HG02970 (cell line): Measurements from ENCODE around the gene CENPP.

Experiments
- ATAC-seq: cut with Tn5 transposase; IDR thresholded peaks from one replicate; pipeline ENCODE4 v1.9.1; 2021; ENCODE audit warnings: mild to moderate bottlenecking, moderate library complexity, moderate number of reproducible peaks; ENCODE audit not compliant: unreplicated experiment, low FRiP score

Gene CENPP

DNA sequence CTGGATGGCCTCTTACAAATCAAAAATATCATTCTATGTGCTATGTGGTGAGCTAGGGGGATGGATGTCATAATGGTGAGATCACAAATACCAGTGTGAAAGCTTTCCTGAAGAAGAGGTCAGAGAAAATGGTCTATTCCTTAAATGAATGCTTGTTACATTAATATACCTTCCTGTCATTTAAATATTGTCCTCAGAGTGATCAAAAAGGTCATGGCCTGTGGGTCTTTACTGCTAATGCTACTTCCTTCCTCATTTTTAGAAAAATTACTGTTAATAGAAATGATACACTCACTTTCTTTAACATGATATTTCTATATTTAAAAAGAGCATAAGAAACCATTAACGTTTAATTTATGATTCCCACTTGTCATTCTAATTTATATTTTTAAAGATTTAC is 88.8 kb downstream of the CENPP start:
- no peak for ATAC-seq

DNA sequence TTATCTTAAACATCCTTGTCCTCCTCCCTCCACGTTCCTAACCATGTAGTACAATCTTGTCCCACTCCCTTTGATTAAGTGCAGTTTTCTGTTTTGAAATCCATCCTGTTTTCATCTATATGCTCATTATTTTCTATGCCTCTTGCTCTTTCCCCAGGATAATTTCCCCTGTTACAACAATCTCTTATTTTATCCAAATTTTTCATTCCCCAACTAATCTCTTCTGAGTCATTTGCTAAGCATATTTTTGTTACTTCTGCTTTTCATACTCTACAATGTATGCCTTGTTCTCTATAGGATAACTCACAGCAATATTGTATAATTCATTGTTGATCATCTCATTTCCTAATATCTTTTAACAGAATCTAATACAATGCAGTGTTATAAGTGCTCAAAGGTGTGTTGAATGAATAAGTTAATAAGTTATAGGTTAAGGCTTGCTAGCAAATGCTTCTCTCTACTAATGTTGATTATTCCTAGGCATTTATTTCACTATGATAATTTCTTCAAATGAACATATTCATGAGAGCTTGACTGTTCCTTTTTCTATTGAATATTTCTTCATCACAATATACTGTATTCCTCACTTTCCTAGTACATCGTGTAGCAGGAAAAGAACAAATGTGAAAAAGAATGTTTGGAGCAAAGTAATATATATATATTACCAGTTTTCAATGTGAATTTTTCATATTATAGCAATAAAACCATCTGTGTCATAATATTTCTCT is 97.0 kb downstream of the CENPP start:
- ATAC-seq = no peak

GRCh38 chr9:92423612-92424011 is 97.9 kb downstream of the CENPP start:
- no peak for ATAC-seq

DNA sequence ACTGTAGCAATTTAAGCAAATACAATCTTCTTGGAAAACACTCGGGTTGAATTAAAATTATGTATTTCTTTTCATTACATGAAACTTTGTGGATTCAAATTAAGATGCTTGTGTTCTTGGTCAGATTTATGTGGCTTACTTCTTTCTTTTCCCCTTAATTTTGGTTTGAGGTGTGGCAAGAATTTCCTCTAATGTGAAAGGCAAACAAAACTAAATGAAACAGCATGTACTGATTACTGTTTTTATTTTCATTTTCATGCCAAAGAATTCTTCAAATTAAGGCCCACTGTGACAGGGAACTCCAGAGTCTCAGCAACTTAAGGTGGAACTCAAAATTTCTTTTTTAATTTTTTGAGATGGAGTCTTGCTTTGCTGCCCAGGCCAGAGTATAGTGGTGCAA is 98.6 kb downstream of the CENPP start, which contains the start of gene OMD:
TSS of gene OMD (minus strand) at position 132 of the 400 bp plus-strand sequence. CDS start 6,913 bp downstream, outside the sequence.
- ATAC-seq = no peak

DNA sequence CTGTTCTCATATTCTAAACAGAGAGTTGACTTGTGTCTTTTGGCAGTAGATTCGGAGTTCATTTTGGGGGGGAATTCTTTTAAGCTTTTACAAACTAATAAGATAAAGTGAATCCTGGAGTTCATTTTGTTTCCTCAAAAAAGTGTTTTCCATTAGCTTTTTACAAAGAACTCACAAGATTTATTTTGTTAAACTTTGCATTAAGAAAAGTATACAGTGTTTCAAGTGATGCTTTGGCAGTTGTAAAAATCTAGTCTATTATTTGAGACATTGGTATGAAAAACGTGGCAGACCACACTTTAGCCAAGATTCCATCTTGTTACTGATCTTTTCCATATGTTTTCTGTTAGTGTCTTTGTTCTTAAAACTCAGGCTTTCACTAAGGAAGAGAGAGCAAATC is 99.7 kb downstream of the CENPP start:
- ATAC-seq = no peak

DNA sequence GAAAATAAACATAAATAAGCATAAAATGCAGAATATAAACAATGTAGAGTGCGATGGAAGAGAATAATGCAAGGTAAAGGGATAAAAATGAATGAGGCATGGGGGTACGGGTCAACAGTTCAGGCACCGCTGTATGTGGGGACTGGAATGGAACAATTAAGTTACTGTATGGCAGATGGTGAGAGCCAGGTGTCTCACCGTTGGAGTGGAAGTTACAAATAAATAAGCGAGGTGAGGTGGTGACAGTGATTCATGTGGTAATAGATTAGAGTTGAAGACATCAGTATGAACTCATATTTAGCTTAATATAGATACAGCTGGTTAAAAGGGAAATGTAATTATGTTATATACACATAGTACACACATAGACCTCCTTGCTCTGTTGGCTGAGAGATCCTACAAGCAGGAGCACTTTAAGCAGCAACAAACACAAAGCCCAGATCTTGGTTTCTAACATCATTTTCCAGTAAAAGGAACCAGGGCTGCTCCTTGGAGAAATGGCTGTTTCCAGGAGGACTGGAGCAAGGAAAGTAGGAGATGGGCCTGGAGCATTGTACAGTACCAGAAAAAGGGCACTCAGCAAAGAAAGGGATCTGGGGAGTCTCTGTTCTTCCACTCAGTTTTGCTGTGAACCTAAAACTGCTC is 100.9 kb downstream of the CENPP start:
- ATAC-seq = no peak

DNA sequence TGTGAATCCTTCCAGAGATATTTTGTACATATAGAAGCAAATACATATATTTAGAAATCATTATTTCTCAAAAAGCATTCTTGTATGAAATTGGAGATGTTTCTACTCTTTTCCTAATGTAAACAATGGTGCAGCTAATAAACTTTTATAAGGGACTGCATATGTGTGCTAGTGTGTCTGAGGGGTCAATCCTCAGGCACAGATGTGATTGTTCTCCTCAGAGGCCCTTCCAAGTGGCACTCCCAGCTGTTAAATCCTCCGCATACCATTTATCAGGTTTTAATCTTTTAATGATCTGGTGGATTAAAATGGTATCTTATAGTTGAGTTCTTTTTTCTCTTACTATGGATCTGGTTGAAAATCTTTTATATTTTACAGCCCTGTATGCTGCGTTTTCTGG is 104.1 kb downstream of the CENPP start:
- no peak for ATAC-seq

DNA sequence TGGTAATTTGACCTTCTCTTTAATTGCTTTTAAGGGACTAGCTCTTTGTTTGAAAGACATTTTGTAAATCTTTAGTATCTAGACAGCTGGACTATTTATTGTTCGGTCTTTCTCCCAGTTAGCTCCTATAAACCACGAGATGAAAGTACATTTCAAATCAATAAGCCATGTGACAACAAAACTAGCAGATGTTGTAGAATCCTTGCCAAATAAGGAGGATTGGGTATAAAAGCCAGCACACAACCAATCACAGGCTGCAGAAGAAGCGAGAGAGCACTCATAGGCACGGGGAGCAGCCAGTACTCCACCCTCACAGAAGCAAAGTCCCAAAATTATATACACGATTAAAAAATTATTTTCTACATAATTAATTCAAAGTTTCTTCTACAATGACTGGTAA is 106.6 kb downstream of the CENPP start:
- ATAC-seq = no peak

DNA sequence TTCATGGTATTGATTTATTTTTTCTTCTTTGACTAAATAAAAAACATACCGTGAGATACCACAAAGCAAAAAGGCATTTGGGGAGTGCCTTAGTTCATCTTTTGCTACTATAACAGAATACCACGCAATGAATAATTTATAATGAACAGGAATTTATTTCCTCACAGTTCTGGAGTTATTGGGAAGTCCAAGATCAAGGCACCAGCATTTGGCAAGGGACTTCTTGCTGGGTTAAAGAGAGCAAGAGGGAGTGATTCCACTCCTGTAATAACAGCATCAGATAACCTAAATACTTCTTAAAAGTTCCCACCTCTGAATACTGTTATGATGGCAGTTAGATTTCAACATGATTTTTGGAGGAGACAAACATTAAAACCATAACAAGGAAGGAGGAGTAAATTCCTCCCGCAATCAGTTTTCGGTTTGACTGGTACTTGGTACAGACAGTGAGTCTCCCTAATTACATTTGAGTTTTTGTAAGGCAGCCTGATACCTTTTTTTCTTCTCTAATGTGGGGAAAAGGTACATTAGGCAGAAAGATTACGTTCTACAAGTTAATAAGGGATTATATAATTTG is 107.3 kb downstream of the CENPP start:
- ATAC-seq = no peak

DNA sequence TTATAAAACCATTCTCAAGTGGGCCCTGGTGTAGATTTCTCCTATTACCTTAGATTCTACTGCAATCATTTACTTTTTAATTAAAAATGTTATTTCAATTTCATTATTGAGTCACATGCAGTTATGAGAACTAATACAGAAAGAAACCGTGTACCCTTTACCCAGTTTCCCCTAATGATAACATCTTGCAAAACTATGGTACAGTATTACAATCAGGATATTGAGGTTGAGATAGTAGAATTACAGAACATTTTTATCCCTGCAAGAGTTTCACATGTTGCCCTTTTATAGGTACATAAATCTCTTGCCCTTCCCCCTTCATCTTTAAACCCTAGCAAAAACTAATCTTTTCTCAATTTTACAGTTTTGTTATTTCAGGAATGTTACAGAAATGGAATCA is 109.5 kb downstream of the CENPP start:
- no peak for ATAC-seq

DNA sequence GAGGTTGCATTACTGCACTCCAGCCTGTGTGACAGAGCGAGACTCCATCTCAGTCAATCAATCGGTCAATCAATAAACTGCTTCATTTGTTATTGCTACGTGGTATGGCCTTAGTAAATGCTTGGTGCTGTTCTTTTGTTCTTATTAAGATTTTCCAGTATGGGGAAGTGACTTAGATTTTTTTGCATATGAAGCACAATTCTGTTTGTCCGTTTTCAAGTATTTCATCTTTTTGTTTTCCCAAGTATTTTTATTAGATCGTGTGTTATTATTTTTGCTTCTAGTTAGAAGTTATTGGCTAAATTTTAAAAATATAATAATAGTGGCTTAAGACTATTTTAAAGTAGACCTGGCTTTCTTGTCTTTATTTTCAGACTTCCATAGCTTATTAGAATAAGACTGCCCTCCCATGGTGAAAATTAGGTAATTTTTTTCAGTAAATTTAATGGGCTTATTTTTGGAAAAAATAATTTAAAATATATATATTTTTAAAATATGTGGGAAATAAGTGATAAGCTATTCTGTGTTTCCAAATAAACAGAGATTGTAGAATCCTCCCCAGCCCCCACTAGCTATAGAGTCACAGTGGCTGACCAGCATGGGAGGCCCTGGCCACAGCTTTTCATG is 113.3 kb downstream of the CENPP start:
- no peak for ATAC-seq

DNA sequence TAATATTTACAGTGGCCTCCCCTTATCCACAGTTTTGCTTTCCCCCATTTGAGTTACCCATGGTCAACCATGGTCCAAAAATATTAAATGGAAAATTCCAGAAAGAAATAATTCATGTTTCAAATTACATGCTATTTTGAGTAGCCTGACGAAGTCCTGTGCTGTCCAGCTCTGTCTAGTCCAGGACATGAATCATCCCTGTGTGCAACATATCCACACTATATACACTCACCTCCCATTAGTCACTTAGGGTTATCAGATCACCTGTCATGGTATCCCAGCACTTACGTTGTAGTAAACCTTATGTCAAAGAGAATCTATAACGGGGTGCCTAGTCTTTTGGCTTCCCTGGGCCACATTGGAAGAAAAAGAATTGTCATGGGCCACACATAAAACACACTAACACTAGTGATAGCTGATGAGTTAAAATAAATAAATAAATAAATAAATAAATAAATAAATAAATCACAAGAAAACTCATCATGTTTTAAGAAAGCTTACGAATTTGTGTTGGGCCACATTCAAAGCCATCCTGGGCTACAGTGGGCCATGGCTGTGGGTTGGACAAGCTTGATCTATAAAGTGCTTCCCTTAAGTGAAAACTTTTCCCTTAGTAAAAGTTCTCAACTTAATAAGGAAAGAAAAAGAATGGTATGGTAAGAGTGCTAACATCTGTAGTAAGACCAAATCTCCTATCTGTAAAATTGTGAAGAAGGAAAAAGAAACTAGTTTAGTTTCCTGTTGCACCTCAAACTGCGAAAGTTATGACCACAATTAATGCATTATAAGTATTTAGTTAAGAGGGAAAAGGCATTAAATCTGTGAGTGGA is 114.4 kb downstream of the CENPP start:
- ATAC-seq = no peak

- ATAC-seq = no peak
Measured at GRCh38 chr9:92440751-92441046, 114.9 kb downstream of the CENPP start.

GRCh38 chr9:92444841-92445240 is 119.1 kb downstream of the CENPP start:
- ATAC-seq = no peak

DNA sequence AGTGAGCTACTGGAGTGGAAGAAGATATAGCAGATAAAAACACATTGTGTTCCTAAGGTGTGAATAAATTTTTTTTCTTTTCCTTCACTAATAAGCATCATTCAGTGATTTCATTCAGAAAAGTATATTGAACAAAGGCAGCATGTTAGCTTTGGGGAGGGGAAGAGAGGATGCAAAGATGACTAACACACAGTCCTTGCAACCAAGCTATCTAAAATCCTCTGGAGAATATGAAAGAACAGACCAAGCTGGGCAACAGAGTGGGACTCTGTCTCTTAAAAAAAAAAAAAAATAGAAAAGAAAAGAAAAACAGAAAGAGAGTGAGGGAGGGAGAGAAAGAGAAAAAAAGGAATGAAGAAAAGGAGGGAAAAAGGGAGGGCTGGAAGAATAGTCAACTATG is 120.8 kb downstream of the CENPP start:
- no peak for ATAC-seq

DNA sequence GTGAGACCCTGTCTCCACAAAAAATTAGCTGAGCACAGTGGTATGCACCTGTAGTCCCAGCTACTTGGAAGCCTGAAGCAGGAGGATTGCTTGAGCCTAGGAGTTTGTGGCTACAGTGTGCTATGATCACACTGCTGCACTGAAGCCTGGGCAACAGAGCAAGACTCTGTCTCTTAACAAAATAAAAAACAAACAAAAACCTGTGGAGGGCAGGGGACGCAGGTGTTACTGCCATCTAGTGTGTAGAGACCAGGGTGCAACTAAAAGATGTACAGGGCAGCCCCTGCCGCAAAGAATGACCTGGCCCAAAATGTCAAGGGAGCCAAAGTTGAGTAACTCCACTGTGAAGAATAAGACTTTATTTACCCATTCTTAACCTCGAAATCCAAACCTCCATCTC is 129.5 kb downstream of the CENPP start:
- ATAC-seq = no peak

- ATAC-seq = no peak
Measured at GRCh38 chr9:92457576-92457975, 131.8 kb downstream of the CENPP start.

- no peak for ATAC-seq
Measured at GRCh38 chr9:92463387-92463786, 137.6 kb downstream of the CENPP start.

DNA sequence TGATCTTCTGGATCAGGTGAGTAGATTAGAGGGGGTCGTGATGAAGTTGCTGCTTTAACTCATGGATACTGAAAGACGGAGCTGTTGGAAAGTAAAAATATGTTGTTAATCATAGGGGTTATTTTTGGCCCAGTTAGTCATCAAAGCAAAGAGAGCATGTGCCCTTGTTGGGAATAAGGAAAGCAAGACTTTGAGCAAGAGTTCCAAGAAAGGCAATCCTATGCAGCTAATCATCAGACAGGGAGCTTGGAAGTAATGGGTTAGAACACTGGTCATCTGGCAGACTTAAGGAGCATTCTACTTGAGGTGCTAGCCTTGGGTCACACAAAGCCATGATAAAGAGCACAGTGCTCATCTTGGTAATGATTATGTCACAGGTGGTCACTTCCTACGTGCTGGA is 138.2 kb downstream of the CENPP start:
- ATAC-seq = no peak

DNA sequence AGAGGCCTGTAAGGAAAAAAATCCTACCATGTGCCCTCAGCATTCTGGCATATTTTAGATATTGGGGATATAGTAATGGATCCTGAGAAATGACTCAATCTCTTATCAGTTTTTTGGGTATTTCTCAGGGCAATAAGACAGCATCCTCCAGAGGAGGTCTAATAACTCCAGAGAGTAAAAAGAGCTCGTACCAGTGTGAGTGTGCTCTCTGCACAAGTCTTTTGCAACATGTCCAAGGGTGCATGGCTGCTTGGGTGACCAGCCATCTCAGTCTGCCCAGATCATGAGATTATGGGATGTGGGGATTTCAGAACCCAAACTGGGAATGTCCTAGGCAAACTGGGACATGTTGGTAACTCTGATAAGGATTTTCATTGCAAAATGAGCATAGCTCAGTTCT is 141.3 kb downstream of the CENPP start:
- no peak for ATAC-seq

- ATAC-seq = no peak
Measured at GRCh38 chr9:92467511-92467910, 141.8 kb downstream of the CENPP start.
